Aorta (tissue), 5 donors: ENCODE data around the gene ZIC3. TPM values are rescaled to one million over a fixed set of nuclear protein-coding genes. Genes with fewer than 3 reads are reported as not detected.
A peak's percentile ranks its signal among the peaks of the same experiment; 100 is the strongest.

Experiments
- ATAC-seq: fragments of 200-7000 bp; cut with Tn5 transposase; one replicate; pipeline ENCODE4 v1.9.1; 2022; ENCODE audit warnings: moderate library complexity; ENCODE audit not compliant: low FRiP score
- DNase-seq, 2 donors: peaks; one replicate each; pipeline ENCODE4 v3.0.0-alpha.2; 2020
- H3K27ac ChIP-seq, 2 donors: one replicate each; pipeline ENCODE4 v1.5.1; 2013; ENCODE audit warnings: low read length in 2 of 2, mild to moderate bottlenecking in 2 of 2, moderate library complexity in 2 of 2, control low read depth in 1 of 2, inconsistent platforms in 1 of 2, low read depth in 1 of 2
- H3K27me3 ChIP-seq, 2 donors: one replicate each; pipeline ENCODE4 v1.6.1; 2013; ENCODE audit warnings: control low read depth in 1 of 2, low read length in 1 of 2, mild to moderate bottlenecking in 1 of 2, moderate library complexity in 1 of 2; ENCODE audit not compliant: insufficient read depth in 2 of 2, control insufficient read depth in 1 of 2
- H3K36me3 ChIP-seq, 2 donors: one replicate each; pipeline ENCODE4 v1.6.1; 2013; ENCODE audit warnings: control low read depth in 1 of 2, low read length in 1 of 2, mild to moderate bottlenecking in 1 of 2; ENCODE audit not compliant: insufficient read depth in 2 of 2, control insufficient read depth in 1 of 2
- H3K4me1 ChIP-seq, 2 donors: one replicate each; pipeline ENCODE4 v1.6.1; 2013; ENCODE audit warnings: low read length in 2 of 2, control low read depth in 1 of 2, mild to moderate bottlenecking in 1 of 2, moderate library complexity in 1 of 2; ENCODE audit not compliant: insufficient read depth in 2 of 2, control insufficient read depth in 1 of 2
- H3K4me3 ChIP-seq, 2 donors: one replicate each; pipeline ENCODE4 v1.5.1; 2013; ENCODE audit warnings: low read length in 2 of 2, control low read depth in 1 of 2, mild to moderate bottlenecking in 1 of 2
- H3K9me3 ChIP-seq: one replicate; pipeline ENCODE4 v1.6.1; 2013; ENCODE audit warnings: mild to moderate bottlenecking, low read length; ENCODE audit not compliant: control insufficient read depth
- WGBS, 2 donors: extraction: QIAGEN DNeasy Blood & Tissue Kit; methylation state at CpG; one replicate each; pipeline ENCODE4 v1.1.7; 2013; 5-methylcytosine and 5-hydroxymethylcytosine counted together
- intact Hi-C, 2 donors: fragments of 100-400 bp; cut with DNase I; formaldehyde crosslinking; loops; one replicate each; pipeline versions ENCODE4 v1.14.2 to v1.15.0; 2022
- long read RNA-seq, 2 donors: library from polyadenylated mRNA; unstranded; transcript quantifications; one replicate each; pipeline ENCODE4 v2.0.0, GENCODE V29; 2020 to 2021
- polyA plus RNA-seq, 2 donors: library from polyadenylated mRNA; stranded (reverse); fragments of 200-250 nt; gene quantifications; one replicate each; pipeline ENCODE4 v1.2.3, GENCODE V29; 2013
- total RNA-seq, 2 donors: library from RNA; stranded (reverse); fragmentation: NEBNext Ultra II Directional; extraction: Animal tissue kit (Norgen Biotek cat#: 25700); gene quantifications; one replicate each; pipeline ENCODE4 v1.2.1, GENCODE V29; 2021
- donor health status: healthy with polysubstance abuse.
- donor health status: Bipolar disorder and iron deficiency.
- donor health status: DM: no; HTN: no; CAD: no.
- donor health status: DM: no; HTN: no; CAD: no.
- donor health status: DM: yes; HTN: yes; CAD: no.

The ZIC3 gene
- total RNA-seq, result not detected
- polyA plus RNA-seq, result under 1 TPM in 1 of 2 donors, not detected in 1; 0.25 TPM
- long read RNA-seq, donor 1, result 0 reads
- long read RNA-seq, donor 2, result 0 reads

DNA sequence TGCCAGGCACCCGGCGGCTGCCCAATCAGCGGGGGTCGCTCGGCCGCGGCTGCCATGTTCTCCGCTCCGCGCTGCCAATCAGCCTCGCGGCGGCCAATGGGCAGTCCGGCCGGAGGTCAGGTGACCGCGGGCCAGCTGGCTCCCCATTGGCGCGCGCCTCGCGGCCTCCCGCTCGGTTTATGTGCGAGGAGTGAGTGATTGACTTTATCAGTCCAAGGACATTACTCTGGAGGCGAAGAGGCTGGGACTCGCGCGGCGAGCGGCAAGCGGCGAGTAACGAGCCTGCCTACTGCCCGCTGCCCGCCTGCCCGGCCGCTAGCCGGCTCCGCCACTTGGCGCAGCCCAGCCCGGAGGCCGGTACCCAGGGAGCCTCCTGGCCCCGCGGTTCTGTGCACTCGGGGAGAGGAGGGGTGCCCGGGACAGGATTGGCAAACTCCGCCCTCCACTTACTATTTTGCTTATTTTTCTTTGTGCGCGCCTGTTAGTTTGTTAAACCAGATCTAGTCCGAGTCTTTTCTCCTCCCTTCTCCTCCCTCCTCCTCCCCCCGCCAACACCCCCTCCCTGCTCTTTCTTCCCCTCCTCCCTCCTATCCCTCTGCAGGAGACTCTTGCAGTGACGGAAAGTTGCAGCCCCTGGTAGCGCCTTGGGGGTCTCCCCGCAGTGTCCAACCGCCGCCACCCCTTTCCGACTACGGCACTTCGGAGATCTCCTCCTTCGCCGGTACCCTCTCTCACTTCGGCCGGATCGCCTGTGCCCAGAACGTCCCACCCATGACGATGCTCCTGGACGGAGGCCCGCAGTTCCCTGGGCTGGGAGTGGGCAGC lies at the start of gene ZIC3:
TSS of gene ZIC3 (plus strand) at position 207 of the 825 bp plus-strand sequence. CDS start at position 772, 565 bp downstream.
- Histone ChIP-seq H3K4me1 (no peaks in the 10 kb centered on the region), H3K27ac (no peak within 1 kb of the TSS), H3K9me3 (no peaks in the 10 kb centered on the region), H3K4me3 (peak within 1 kb of the TSS; percentile 17 to 36), H3K27me3 (no peaks in the 10 kb centered on the region), H3K36me3 (no peaks in the 10 kb centered on the region)
- peak; percentile 72 for ATAC-seq
- 2 to 42% methylated on average over 67 to 69 of the region's 69 CpGs for WGBS, 2 donors
- peak; percentile 67 to 84 for DNase-seq
- intact Hi-C loops, result no loop called here

DNA sequence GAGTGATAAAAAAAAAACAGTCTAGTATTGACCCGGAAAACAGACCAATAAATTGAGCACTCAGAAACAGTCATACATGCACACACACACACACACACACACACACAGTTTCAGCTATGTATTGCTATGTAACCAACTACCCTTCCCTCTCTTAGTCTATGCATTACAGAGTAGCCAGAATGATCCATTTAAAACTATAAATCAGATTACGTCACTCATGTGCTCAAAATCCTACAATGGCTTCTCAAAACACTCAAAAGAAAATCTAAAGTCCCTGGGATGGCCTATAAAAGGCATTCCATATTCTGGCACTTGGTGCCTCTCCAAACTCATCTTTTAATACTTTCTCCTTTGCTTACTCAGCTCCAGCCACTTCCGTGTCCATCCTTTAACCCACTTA lies 46.5 kb upstream of the ZIC3 start:
- H3K27me3 ChIP-seq, result no peaks in the 10 kb centered on the region
- no peaks in the 10 kb centered on the region for H3K9me3 ChIP-seq
- DNase-seq, result no peak
- 53 to 65% methylated on average over 3 of the region's 3 CpGs for WGBS, 2 donors
- no peak overlapping the region for H3K27ac ChIP-seq
- no peaks in the 10 kb centered on the region for H3K4me1 ChIP-seq
- no peak for ATAC-seq
- intact Hi-C loops, result no loop called here
- H3K36me3 ChIP-seq, result no peaks in the 10 kb centered on the region
- H3K4me3 ChIP-seq, result no peak overlapping the region

DNA sequence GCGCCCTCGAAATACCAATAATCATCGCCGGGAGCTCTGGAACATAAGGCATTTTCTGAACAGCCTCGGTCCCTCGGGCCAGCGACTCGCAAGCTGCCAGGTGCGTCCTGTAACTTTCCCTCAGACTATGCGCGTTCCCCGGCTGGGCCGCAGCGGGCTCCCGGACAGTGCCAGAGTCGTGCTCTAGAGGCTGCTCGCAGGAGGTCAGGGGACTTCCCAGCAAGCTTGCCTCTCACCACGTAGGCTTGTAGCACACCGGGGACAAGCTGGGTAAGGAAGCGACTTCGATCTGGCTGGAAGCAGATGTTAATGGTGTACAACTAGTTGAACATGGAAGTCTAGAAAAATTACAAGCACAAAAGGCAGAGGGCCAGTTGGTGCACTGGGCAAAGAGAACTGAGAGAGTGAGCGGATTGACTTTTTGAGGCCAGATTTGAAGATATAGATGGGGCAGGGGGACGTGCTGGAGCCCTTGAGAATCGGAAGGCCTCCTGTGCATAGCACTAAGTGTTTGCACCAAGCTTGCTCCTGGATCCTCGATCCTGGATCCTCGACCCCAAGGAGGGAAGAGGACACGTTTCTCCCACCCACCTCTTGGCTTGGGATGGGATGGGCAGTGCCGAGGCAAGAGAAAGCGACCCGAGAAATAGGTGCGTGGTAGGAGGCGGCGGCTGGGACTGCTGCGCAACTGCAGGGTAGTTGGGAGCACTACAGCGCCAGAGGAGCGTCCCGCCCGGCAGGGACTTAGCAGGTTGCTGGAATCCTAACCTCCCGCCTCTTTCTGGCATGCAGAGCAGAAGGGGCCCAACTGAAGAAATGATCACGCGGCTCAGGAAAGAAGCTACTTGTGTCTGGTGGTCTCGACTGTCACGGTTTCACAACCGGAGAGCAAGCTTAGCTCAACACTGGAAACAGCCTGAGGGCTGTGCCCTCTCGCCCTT lies 19.9 kb upstream of the ZIC3 start:
- H3K4me3 ChIP-seq, result no peak overlapping the region
- H3K27ac ChIP-seq, result no peak overlapping the region
- DNase-seq (no peak), ATAC-seq (no peak)
- no peaks in the 10 kb centered on the region for H3K27me3 ChIP-seq
- no peaks in the 10 kb centered on the region for H3K36me3 ChIP-seq
- H3K4me1 ChIP-seq, result no peaks in the 10 kb centered on the region
- 6 to 26% methylated on average over 45 of the region's 45 CpGs for WGBS, 2 donors
- no peaks in the 10 kb centered on the region for H3K9me3 ChIP-seq
- intact Hi-C loops, result no loop called here

DNA sequence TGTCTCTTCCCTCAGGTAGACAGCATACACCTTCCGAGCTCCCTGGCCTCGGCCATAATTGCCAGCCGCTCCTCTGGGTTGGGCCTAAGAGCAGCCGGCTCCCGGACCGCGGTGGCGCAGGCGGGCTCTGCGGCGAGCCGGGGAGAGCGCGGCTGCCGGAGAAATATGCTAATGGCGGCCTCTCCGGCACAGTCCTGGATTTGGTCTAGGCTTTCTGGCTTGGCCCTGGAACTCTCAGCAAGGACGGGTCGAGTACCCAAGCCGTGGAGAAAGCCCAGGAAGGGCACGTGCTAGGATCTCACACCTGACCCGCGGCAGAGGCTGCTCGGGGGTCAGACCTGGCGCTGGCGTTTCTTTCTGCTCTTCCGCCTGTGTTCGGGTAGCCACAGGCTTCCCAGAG lies 18.6 kb upstream of the ZIC3 start:
- intact Hi-C loops, result no loop called here
- Histone ChIP-seq H3K27me3 (no peaks in the 10 kb centered on the region), H3K36me3 (no peaks in the 10 kb centered on the region), H3K27ac (no peak overlapping the region), H3K4me3 (no peak overlapping the region), H3K9me3 (no peaks in the 10 kb centered on the region), H3K4me1 (no peaks in the 10 kb centered on the region)
- WGBS, 2 donors, result 3 to 30% methylated on average over 28 of the region's 28 CpGs
- DNase-seq (no peak), ATAC-seq (no peak)

DNA sequence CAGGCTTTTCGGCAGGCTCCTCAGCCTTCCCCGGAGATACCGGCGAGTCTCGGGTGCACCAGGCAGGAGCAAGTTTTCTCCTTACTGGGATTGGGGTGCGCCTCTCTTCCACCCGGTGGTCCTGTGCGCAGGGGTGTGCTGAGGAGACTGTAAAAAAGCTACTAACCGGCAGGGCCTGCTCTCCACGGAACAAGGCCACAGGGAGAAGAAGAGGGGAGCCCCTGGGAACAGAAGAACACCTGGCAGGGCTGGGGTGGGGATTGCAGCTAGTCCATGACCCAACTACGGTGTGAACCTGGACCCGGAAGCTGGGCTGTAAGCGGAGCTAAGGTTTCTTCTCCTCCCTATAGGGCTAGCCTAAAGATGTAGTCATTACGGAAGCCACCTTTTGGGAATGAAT lies 17.7 kb upstream of the ZIC3 start:
- no peak for DNase-seq

DNA sequence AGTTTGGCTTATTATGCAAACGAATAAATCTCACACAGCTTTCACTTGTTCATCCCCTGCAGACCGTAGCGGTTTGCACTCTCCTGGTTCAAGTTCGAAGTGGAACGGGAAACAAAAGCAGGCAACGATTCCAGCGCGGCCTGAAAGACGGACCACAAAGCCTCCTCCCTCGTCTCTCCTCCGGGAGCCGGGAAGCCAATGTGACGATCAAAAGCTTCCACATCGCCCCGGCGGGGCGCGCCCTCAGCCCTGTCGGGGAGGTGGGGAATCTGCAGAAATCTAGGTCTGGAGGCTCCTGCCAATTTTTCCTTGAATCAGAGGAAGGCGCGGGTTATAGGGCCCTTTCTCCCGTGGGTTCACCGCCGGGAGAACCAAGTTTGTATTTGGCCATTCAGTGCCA lies 16.9 kb upstream of the ZIC3 start:
- 4 to 27% methylated on average over 24 of the region's 24 CpGs for WGBS, 2 donors
- no peak for DNase-seq
- no peaks in the 10 kb centered on the region for H3K9me3 ChIP-seq
- no peak for ATAC-seq
- intact Hi-C loops, result no loop called here
- H3K27me3 ChIP-seq, result no peaks in the 10 kb centered on the region
- no peak overlapping the region for H3K27ac ChIP-seq
- H3K36me3 ChIP-seq, result no peaks in the 10 kb centered on the region
- H3K4me1 ChIP-seq, result no peaks in the 10 kb centered on the region
- H3K4me3 ChIP-seq, result no peak overlapping the region

More for the DNA sequence above, 17.7 kb upstream of the ZIC3 start:
- no peaks in the 10 kb centered on the region for H3K9me3 ChIP-seq
- WGBS, 2 donors, result 8 to 31% methylated on average over 14 of the region's 14 CpGs
- H3K27ac ChIP-seq, result no peak overlapping the region
- no peaks in the 10 kb centered on the region for H3K27me3 ChIP-seq
- ATAC-seq, result no peak
- intact Hi-C loops, result no loop called here
- no peak overlapping the region for H3K4me3 ChIP-seq
- H3K36me3 ChIP-seq, result no peaks in the 10 kb centered on the region
- no peaks in the 10 kb centered on the region for H3K4me1 ChIP-seq

DNA sequence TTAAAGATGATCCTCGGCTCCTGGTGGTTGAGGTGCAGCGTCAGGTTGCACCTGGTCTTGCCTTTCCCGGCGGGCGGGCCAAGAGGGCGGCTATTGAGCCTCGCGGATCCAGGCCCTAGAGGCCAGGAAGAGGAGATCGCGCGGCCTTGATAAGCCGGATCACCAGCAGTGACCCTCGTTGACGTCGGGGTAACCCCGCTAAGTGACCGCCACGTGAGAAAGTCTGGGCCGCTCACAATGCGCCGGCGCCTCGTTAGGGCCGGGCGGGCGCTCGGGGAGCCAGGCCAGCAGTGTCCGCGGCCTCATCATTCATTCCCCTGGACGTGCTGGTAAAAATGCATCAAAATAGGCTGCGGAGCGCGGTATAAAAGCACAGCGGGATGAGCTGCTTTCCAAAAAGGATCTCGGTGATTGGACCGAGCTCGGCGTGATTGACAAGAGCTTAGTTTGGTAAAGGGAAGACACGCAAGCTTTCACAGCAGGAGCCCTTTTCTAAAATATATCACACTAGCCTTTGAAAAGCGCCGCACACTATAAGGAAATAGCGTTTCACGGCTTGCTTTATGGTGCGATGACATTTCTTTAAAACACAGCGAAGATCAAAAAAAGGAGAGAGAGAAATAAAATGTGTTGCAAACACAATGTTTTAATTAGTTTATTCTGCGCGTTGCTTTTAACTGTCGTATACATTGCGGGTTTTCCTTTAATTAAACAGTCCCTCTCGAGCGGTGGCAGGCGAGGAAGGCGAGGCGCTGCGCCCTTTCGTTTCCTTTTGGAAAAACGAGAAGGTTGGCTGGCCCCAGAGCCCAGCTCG lies 15.9 kb upstream of the ZIC3 start:
- intact Hi-C loops, result no loop called here
- H3K4me1 ChIP-seq, result no peaks in the 10 kb centered on the region
- ATAC-seq, result no peak
- no peaks in the 10 kb centered on the region for H3K27me3 ChIP-seq
- 5 to 27% methylated on average over 58 of the region's 58 CpGs for WGBS, 2 donors
- no peak for DNase-seq
- no peak overlapping the region for H3K4me3 ChIP-seq
- no peaks in the 10 kb centered on the region for H3K9me3 ChIP-seq
- no peaks in the 10 kb centered on the region for H3K36me3 ChIP-seq
- no peak overlapping the region for H3K27ac ChIP-seq

DNA sequence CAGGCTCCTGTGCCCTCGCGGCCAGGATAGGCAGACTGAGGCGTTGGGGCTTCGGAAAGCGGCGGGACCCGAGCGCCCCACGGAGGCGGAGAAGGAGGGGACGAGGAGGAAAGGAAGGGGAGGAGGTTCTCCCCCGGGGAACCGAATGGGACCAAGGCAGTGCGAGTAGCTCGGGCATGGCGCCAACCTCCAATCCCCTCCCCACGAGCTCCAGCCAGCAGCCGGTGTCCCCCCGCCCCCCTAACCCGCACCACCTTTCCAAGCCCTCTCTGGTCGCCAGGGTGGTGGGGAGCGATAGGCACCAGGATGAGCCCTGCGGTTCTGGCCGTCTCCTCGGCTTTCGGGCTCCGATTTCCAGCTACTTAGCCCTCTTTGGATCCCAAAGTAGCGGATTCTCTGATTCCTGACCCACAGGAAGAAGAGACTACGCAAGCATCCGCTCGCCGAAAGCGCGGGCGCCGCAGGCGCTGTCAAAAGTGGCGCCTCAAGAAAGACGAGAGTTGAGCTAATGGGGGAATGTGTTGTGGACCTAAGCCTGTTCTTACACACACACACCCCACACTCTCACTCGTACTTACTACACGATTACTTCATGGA lies 15.2 kb upstream of the ZIC3 start:
- DNase-seq (no peak), ATAC-seq (no peak)
- no peaks in the 10 kb centered on the region for H3K27me3 ChIP-seq
- intact Hi-C loops, result no loop called here
- no peaks in the 10 kb centered on the region for H3K9me3 ChIP-seq
- H3K27ac ChIP-seq, result no peak overlapping the region
- H3K36me3 ChIP-seq, result no peaks in the 10 kb centered on the region
- no peak overlapping the region for H3K4me3 ChIP-seq
- no peaks in the 10 kb centered on the region for H3K4me1 ChIP-seq
- 5 to 25% methylated on average over 37 to 41 of the region's 41 CpGs for WGBS, 2 donors
